Cardiac muscle cell (in vitro differentiated cells and primary cell): ENCODE measurements around the gene COQ2. TPM values are rescaled to one million over a fixed set of nuclear protein-coding genes. Genes with fewer than 3 reads are reported as not detected.

ENCODE experiments used
- DNase-seq, 2 donors: peaks; one replicate each; pipeline versions ENCODE4 v3.0.0 to v3.0.0-alpha.2; 2010 to 2017; ENCODE audit warnings: low read depth in 1 of 2, low spot score in 1 of 2
- H3K27ac ChIP-seq: fragments of 200-600 bp; sonication (generic); 2 replicates; pipeline ENCODE4 v1.5.1; 2016
- H3K27me3 ChIP-seq: fragments of 200-600 bp; sonication (generic); 2 replicates; pipeline ENCODE4 v1.6.0; 2016; ENCODE audit warnings: control low read depth
- H3K36me3 ChIP-seq: fragments of 200-600 bp; sonication (generic); 2 replicates; pipeline ENCODE4 v1.5.1; 2016; ENCODE audit warnings: control low read depth
- H3K4me1 ChIP-seq: fragments of 200-600 bp; sonication (generic); 2 replicates; pipeline ENCODE4 v1.8.1; 2017; ENCODE audit warnings: low read depth, mild to moderate bottlenecking, mixed run types
- H3K4me3 ChIP-seq: fragments of 200-600 bp; sonication (generic); 2 replicates; pipeline ENCODE4 v1.5.1; 2016; ENCODE audit warnings: mild to moderate bottlenecking
- H3K9me3 ChIP-seq: fragments of 200-600 bp; sonication (generic); 2 replicates; pipeline ENCODE4 v1.5.1; 2017; ENCODE audit warnings: low read depth, mild to moderate bottlenecking, control low read depth
- polyA plus RNA-seq: library from polyadenylated mRNA; unstranded; fragments of >200 nt; fragmentation: Nextera tagmentation; extraction: Ambion mirVana; gene quantifications from 2 replicates; pipeline ENCODE4 v1.2.1, GENCODE V29; 2016
- total RNA-seq: library from RNA; depleted of rRNA; stranded (reverse); fragments of >200 nt; gene quantifications from 2 replicates; pipeline ENCODE4 v1.2.3, GENCODE V29; 2016
- TF ChIP-seq, protein P1 (sequence below): IDR thresholded peaks from 2 replicates; pipeline ENCODE4 v1.5.1; 2012; ENCODE audit warnings: low read depth, mild to moderate bottlenecking, low read length

Gene COQ2
- total and polyA plus RNA-seq, 2 experiments from 2014 or later: 6.1 to 20.0 TPM

DNA sequence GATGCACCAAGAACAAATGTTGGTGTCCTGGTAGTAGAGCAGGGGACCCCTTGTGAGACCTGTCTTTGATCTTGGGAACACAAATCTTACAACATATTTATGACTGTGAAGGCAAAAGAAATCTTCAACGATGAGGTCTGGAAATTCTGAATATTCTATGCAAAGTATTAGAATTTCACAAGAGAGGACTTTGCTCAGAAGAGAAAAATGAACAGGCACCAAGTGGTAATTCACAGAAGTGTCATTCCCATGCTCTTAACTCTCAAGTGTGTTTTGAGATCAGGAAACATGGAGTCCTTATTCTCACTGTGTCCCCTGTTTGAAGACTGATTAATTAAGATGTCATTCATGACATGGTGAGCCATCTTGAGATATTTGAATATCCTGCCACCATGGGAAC is 52.5 kb downstream of the COQ2 start:
- Histone ChIP-seq H3K9me3 (no peaks in the 10 kb centered on the region), H3K4me1 (no peaks in the 10 kb centered on the region), H3K4me3 (no peak overlapping the region), H3K27ac (no peak overlapping the region), H3K36me3 (no peaks in the 10 kb centered on the region), H3K27me3 (no peaks in the 10 kb centered on the region)
- TF ChIP-seq, protein P1, sequence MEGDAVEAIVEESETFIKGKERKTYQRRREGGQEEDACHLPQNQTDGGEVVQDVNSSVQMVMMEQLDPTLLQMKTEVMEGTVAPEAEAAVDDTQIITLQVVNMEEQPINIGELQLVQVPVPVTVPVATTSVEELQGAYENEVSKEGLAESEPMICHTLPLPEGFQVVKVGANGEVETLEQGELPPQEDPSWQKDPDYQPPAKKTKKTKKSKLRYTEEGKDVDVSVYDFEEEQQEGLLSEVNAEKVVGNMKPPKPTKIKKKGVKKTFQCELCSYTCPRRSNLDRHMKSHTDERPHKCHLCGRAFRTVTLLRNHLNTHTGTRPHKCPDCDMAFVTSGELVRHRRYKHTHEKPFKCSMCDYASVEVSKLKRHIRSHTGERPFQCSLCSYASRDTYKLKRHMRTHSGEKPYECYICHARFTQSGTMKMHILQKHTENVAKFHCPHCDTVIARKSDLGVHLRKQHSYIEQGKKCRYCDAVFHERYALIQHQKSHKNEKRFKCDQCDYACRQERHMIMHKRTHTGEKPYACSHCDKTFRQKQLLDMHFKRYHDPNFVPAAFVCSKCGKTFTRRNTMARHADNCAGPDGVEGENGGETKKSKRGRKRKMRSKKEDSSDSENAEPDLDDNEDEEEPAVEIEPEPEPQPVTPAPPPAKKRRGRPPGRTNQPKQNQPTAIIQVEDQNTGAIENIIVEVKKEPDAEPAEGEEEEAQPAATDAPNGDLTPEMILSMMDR: no peak
- no peak for DNase-seq

DNA sequence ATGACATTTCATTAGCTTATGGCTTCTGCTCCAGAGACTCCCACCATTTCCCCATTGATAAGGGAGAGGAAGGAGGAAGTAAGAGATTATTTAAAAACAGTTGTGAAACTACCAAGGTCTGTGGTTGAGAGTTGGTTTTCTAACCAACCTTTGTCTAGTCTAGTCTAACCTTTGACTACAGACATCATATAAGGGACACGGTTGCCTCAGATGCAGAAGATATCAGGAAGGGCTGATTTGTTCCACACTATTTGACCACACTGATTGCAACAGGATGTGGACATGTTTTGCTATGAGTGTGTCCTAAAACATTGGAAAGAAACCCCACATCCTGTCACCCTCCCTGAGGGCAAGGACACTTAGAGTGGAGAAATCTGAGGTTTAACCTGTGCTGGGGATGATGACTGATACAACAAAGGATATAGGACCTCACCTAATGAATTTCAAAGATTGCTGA is 53.0 kb downstream of the COQ2 start:
- no peaks in the 10 kb centered on the region for H3K9me3 ChIP-seq
- H3K36me3 ChIP-seq: no peaks in the 10 kb centered on the region
- no peaks in the 10 kb centered on the region for H3K27me3 ChIP-seq
- TF ChIP-seq, protein P1: no peak
- no peaks in the 10 kb centered on the region for H3K4me1 ChIP-seq
- peak in 1 of 2 donors; percentile 28 for DNase-seq
- no peak overlapping the region for H3K4me3 ChIP-seq
- no peak overlapping the region for H3K27ac ChIP-seq

DNA sequence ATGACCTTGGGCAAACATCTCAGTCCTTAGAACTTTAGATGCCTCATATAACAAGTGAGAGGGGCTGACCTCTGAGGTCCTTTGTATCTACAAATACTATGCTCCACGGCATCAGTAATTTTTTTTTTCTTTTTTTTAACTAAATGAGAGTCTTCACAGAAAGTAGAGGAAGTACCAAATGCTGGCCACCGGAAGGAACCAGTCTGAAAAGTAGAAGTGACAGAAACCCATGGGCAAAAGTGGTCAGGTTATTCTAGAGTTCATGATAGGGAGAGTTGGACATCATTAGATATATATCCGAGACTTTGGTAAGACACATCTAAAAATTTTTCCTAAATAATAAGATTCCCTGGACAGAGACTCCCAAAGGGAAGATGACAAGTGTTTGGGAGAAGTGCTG is 53.7 kb downstream of the COQ2 start:
- Histone ChIP-seq H3K36me3 (no peaks in the 10 kb centered on the region), H3K9me3 (no peaks in the 10 kb centered on the region), H3K4me3 (no peak overlapping the region), H3K27me3 (no peaks in the 10 kb centered on the region), H3K27ac (no peak overlapping the region), H3K4me1 (no peaks in the 10 kb centered on the region)
- TF ChIP-seq, protein P1: no peak
- DNase-seq: no peak

DNA sequence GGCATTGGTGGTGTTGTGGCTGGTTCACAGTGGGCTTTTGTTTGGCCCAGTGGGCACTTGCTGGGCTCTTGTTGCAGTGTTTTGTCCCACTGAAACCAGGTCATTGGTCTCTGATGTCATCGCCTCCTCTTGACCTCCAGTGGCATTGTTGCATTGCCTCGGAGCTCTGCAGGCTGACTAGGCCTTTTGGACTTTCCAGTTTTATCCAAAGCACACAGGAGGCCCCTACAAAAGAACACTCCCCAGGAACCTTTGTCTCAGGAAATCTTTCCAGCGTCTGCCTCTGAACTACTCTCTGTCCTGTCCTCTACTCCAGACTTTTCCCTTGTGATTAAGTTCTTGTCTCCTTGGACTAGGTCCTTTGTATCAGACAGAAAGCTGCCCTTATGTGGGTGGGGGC is 54.8 kb downstream of the COQ2 start:
- Histone ChIP-seq H3K4me1 (no peaks in the 10 kb centered on the region), H3K9me3 (no peaks in the 10 kb centered on the region), H3K27ac (no peak overlapping the region), H3K4me3 (no peak overlapping the region), H3K27me3 (no peaks in the 10 kb centered on the region), H3K36me3 (no peaks in the 10 kb centered on the region)
- TF ChIP-seq, protein P1: no peak
- no peak for DNase-seq

DNA sequence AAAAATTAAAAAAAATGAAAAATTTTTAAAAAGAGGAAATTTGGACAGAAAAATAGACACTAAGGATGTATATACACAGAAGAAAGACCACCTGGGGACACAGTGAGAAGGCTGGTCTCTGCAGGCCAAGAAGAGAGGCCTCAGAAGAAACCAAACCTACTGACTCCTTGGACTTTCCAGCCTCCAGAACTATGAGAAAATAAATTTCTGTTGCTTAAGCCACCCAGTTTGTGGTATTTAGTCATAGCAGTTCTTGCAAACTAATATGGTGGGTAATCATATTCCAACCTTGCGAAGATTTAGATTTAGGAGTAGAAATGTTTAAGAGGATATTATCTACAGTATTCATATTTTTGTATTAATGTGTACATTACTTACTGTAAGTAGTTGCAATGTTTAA is 56.4 kb downstream of the COQ2 start:
- Histone ChIP-seq H3K4me1 (no peaks in the 10 kb centered on the region), H3K27me3 (no peaks in the 10 kb centered on the region), H3K27ac (no peak overlapping the region), H3K36me3 (no peaks in the 10 kb centered on the region), H3K4me3 (no peak overlapping the region), H3K9me3 (no peaks in the 10 kb centered on the region)
- no peak for DNase-seq
- TF ChIP-seq, protein P1: no peak
